Measurements from ENCODE around the gene VWF. TPM values are rescaled to one million over a fixed set of nuclear protein-coding genes. Genes with fewer than 3 reads are reported as not detected.
"Not testable (repeated sequence)": the region's sequence is repeated elsewhere in the genome, so short reads cannot be mapped to it uniquely, and the experiment has no call there.

VWF gene
- total RNA-seq, 1 experiment from 2014 or later, result under 0.01 TPM

- DNase-seq (ENCODE audit: low read depth), result no peak
These were observed 21.1 kb upstream of the VWF start for GRCh38 chr12:6145564-6145963.

GRCh38 chr12:6143303-6143675 lies 18.8 kb upstream of the VWF start:
- DNase-seq (ENCODE audit: low read depth), result no peak

- not testable (repeated sequence) for DNase-seq (ENCODE audit: low read depth)
These were observed 18.2 kb upstream of the VWF start for GRCh38 chr12:6142368-6143302.

GRCh38 chr12:6141731-6142367 lies 17.4 kb upstream of the VWF start:
- DNase-seq (ENCODE audit: low read depth), result not testable (repeated sequence)

GRCh38 chr12:6140651-6141447 lies 16.4 kb upstream of the VWF start:
- DNase-seq (ENCODE audit: low read depth), result no peak

- no peak for DNase-seq (ENCODE audit: low read depth)
These were observed 10.6 kb upstream of the VWF start for GRCh38 chr12:6135071-6135470.

- DNase-seq (ENCODE audit: low read depth), result no peak
These were observed 9.2 kb upstream of the VWF start for GRCh38 chr12:6133642-6134041.

GRCh38 chr12:6132496-6132895 lies 8.0 kb upstream of the VWF start:
- no peak for DNase-seq (ENCODE audit: low read depth)

- no peak for DNase-seq (ENCODE audit: low read depth)
These were observed 789 bp upstream of the VWF start for GRCh38 chr12:6125310-6125608.

- DNase-seq (ENCODE audit: low read depth), result no peak
These were observed 1.2 kb downstream of the VWF start for GRCh38 chr12:6123258-6123657.

GRCh38 chr12:6122201-6122600 lies 2.3 kb downstream of the VWF start:
- no peak for DNase-seq (ENCODE audit: low read depth)

- DNase-seq (ENCODE audit: low read depth), result no peak
These were observed 3.5 kb downstream of the VWF start for GRCh38 chr12:6120796-6121473.

- DNase-seq (ENCODE audit: low read depth), result no peak
These were observed 5.4 kb downstream of the VWF start for GRCh38 chr12:6118891-6119568.

GRCh38 chr12:6116471-6117021 lies 7.9 kb downstream of the VWF start:
- no peak for DNase-seq (ENCODE audit: low read depth)

- no peak for DNase-seq (ENCODE audit: low read depth)
These were observed 9.1 kb downstream of the VWF start for GRCh38 chr12:6115389-6115788.

GRCh38 chr12:6114476-6114870 lies 10.0 kb downstream of the VWF start:
- DNase-seq (ENCODE audit: low read depth), result no peak

GRCh38 chr12:6113691-6114475 lies 10.6 kb downstream of the VWF start:
- no peak for DNase-seq (ENCODE audit: low read depth)

GRCh38 chr12:6112004-6112403 lies 12.5 kb downstream of the VWF start:
- DNase-seq (ENCODE audit: low read depth), result no peak

- no peak for DNase-seq (ENCODE audit: low read depth)
These were observed 14.5 kb downstream of the VWF start for GRCh38 chr12:6110006-6110405.

- DNase-seq (ENCODE audit: low read depth), result no peak
These were observed 18.3 kb downstream of the VWF start for GRCh38 chr12:6106218-6106617.

Measured in RPMI7951 (cell line).